ENCODE data around the gene CYP1A2.

GRCh38 chr15:74749832-74750231 is 1.2 kb downstream of the CYP1A2 start:
- TF ChIP-seq, protein P1, sequence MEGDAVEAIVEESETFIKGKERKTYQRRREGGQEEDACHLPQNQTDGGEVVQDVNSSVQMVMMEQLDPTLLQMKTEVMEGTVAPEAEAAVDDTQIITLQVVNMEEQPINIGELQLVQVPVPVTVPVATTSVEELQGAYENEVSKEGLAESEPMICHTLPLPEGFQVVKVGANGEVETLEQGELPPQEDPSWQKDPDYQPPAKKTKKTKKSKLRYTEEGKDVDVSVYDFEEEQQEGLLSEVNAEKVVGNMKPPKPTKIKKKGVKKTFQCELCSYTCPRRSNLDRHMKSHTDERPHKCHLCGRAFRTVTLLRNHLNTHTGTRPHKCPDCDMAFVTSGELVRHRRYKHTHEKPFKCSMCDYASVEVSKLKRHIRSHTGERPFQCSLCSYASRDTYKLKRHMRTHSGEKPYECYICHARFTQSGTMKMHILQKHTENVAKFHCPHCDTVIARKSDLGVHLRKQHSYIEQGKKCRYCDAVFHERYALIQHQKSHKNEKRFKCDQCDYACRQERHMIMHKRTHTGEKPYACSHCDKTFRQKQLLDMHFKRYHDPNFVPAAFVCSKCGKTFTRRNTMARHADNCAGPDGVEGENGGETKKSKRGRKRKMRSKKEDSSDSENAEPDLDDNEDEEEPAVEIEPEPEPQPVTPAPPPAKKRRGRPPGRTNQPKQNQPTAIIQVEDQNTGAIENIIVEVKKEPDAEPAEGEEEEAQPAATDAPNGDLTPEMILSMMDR (IDR thresholded peaks at IDR 0.05; ENCODE audit: low read length): no peak
- no peak for TF ChIP-seq EZH2 (optimal IDR thresholded peaks at IDR 0.05; ENCODE audit: low read depth, low read length)
